Subcutaneous adipose tissue (tissue), 4 donors: Measurements from ENCODE around the gene ARHGAP22. TPM values are rescaled to one million over a fixed set of nuclear protein-coding genes. Genes with fewer than 3 reads are reported as not detected.

Experiments used
- CTCF ChIP-seq: fragments of 450-650 bp; IDR thresholded peaks from one replicate; pipeline ENCODE4 v1.5.1; 2016; ENCODE audit warnings: low read depth, mild to moderate bottlenecking, control low read depth, antibody characterized with exemption, moderate library complexity
- total RNA-seq, 4 donors: library from RNA; depleted of rRNA; stranded (reverse); fragments of >200 nt; gene quantifications; one replicate each; pipeline ENCODE4 v1.1.0, GENCODE V29; 2016

Gene ARHGAP22
- total RNA-seq, 4 donors from 2014 or later = 2.1 to 15.0 (median 5.0) TPM

GRCh38 chr10:48501226-48501625 is 103.6 kb downstream of the ARHGAP22 start:
- TF ChIP-seq CTCF = no peak

- TF ChIP-seq CTCF = no peak
These were observed 104.1 kb downstream of the ARHGAP22 start for GRCh38 chr10:48500771-48501170.

GRCh38 chr10:48498940-48499510 is 105.8 kb downstream of the ARHGAP22 start:
- no peak for TF ChIP-seq CTCF

GRCh38 chr10:48497780-48498770 is 106.8 kb downstream of the ARHGAP22 start:
- no peak for TF ChIP-seq CTCF

- no peak for TF ChIP-seq CTCF
These were observed 107.8 kb downstream of the ARHGAP22 start for GRCh38 chr10:48496831-48497779.

- no peak for TF ChIP-seq CTCF
These were observed 108.6 kb downstream of the ARHGAP22 start for GRCh38 chr10:48496105-48496830.
